ENCODE data around the gene TLE4. TPM values are rescaled to one million over a fixed set of nuclear protein-coding genes. Genes with fewer than 3 reads are reported as not detected.
"Not testable (repeated sequence)": the region's sequence is repeated elsewhere in the genome, so short reads cannot be mapped to it uniquely, and the experiment has no call there.

Gene TLE4
- total RNA-seq, 3 donors from 2014 or later = 13.4 to 18.9 (median 14.1) TPM

DNA sequence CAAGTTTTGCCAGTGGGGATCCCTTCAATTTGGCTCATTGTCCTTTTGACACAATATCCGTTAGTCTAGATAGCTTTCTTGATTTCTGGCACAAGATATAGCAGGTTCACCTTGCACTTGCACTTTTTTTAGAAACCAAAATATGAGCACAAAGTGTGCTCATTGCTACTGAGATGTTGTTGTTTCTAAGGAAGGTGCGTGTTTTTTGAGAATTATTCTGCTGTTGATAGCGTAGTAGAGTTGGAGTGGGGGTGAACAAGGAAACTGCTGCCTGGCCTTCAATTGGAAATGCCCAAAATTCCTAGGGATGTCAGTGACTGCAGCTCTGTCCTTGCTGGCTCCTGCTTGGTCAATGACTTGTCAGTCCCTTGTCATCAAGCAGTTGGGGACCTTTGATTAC is 73.3 kb downstream of the TLE4 start:
- H3K4me1 Mint-ChIP-seq (ENCODE audit: low read depth) = peaks cover 12% of the 10 kb centered on the region
- peaks cover 27% of the 10 kb centered on the region for H3K36me3 Mint-ChIP-seq (ENCODE audit: insufficient read depth)
- H3K4me3 Mint-ChIP-seq = no peak overlapping the region
- DNase-seq (no peak), ATAC-seq (no peak)
- peaks cover 10% of the 10 kb centered on the region for H3K9me3 Mint-ChIP-seq
- no peaks in the 10 kb centered on the region for H3K27me3 Mint-ChIP-seq (ENCODE audit: low read depth)

DNA sequence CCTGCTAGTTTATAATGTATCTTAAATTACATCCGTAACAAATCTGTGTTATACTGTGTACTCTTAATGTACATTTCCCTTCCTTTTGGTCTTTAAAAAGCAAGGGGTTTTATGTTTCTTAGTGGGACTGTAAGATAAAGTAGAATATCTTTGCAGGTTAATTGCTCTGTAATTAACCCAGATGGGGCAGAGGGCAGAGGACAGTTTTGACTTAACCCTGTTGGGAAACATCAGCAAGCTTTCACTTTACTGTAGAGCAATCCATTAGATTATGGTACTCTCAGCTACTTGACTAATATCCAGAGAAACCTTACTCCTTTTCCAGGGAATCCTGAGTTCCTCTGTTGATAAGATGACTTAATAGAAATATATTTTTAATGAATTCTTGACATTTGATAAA is 74.3 kb downstream of the TLE4 start:
- Mint-ChIP-seq H3K36me3 (ENCODE audit: insufficient read depth) (peaks cover 31% of the 10 kb centered on the region), H3K4me3 (no peak overlapping the region), H3K4me1 (ENCODE audit: low read depth) (peaks cover 7% of the 10 kb centered on the region), H3K9me3 (peaks cover 10% of the 10 kb centered on the region), H3K27me3 (ENCODE audit: low read depth) (no peaks in the 10 kb centered on the region)
- DNase-seq (no peak), ATAC-seq (no peak)

DNA sequence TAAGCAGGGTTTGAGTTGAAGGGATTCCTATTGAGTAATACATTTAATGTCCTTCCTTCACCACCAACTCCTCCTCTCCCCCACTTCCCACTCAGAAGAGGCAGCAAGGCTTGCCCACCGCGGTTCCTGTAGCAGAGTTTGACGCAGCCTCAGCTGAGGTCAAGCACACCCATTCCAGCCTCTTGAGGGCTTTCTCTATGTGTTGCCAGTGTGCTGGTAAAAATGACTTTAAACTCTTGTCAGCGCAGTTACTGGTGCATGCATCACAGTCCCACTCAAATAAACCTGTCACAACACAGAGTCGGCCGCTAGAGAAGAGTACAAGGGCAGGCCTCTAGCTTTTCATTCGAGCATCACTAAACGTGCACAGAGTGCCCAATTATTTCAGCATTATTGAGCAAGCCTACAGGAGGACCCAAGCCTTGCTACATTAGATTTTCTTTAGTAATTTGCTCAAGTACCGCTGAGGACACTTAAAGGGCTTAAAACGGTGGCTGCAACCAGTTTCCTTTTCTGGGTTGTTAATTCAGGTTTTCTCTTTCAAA is 79.6 kb downstream of the TLE4 start:
- no peak overlapping the region for H3K4me3 Mint-ChIP-seq
- H3K4me1 Mint-ChIP-seq (ENCODE audit: low read depth) = peaks cover 3% of the 10 kb centered on the region
- H3K9me3 Mint-ChIP-seq = no peaks in the 10 kb centered on the region
- no peaks in the 10 kb centered on the region for H3K27me3 Mint-ChIP-seq (ENCODE audit: low read depth)
- no peak for ATAC-seq
- H3K36me3 Mint-ChIP-seq (ENCODE audit: insufficient read depth) = peaks cover 35% of the 10 kb centered on the region
- no peak for DNase-seq

DNA sequence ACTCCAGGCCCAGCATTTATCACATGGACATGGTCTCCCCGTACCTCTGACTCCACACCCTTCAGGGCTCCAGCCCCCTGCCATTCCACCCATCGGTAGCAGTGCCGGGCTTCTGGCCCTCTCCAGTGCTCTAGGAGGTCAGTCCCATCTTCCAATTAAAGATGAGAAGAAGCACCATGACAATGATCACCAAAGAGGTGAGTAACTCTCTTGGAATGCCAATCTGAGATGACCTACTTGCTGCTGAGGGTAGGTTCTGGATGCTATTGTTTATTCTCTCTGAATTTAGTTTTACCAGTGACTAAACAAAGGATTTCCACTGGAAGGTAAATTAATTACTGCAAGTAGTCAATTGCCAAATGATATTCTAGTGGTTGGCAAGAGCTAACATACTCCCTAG is 80.8 kb downstream of the TLE4 start:
- ATAC-seq = no peak
- H3K4me1 Mint-ChIP-seq (ENCODE audit: low read depth) = peaks cover 3% of the 10 kb centered on the region

DNA sequence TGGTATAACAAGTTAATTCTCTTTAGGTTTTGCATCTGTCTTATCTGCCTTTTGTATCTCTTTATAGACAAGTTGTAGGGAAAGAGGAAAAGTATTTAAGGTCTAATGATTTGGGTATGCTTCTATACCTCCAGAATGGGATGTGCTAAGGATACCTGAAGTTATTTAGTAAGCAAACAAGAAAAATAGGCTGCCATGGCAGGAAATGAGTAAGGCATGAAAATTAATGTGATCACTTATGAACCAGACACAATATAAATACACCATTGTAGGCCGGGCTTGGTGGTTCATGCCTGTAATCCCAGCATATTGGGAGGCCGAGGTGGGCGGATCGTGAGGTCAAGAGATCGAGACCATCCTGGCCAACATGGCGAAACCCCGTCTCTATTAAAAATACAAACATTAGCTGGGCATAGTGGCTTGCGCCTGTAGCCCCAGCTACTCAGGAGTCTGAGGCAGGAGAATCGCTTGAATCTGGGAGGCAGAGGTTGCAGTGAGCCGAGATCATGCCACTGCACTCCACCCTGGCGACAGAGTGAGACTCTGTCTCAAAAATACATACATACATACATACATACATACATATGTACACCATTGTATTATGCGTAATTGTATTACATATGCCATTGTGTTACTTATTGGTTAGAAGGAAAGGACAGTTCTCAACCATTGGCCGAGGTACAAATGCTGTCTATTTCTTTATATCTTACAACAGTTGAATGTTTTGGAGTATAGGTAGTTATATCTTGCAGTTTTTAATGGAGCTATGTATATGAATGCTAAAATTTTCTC is 83.0 kb downstream of the TLE4 start:
- H3K36me3 Mint-ChIP-seq (ENCODE audit: insufficient read depth) = peaks cover 43% of the 10 kb centered on the region
- H3K4me3 Mint-ChIP-seq; H3K27me3 Mint-ChIP-seq (ENCODE audit: low read depth); H3K4me1 Mint-ChIP-seq (ENCODE audit: low read depth); H3K9me3 Mint-ChIP-seq; ATAC-seq; DNase-seq: not testable (repeated sequence)

More for the DNA sequence above, 80.8 kb downstream of the TLE4 start:
- no peak for DNase-seq
- Mint-ChIP-seq H3K4me3 (no peak overlapping the region), H3K9me3 (no peaks in the 10 kb centered on the region), H3K27me3 (ENCODE audit: low read depth) (no peaks in the 10 kb centered on the region), H3K36me3 (ENCODE audit: insufficient read depth) (peaks cover 40% of the 10 kb centered on the region)

DNA sequence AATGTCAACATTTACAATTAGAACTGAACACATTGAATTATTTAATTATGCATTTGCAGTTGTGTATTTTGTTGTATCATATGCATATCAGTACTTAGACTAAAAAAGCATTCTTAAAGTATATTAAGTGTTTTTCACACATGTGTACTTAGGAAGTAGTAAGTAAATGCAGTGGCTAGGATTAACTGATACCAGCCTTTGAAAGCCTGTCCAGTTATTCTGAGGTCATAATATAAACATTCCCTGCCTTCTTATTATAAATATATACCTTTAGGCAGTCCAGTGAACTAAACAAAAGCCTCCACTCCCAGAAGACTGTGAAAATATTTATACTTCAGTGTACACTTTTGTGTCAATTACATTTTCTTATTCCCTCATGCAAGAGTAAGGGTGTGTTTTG is 83.8 kb downstream of the TLE4 start:
- Mint-ChIP-seq H3K4me3 (no peak overlapping the region), H3K27me3 (ENCODE audit: low read depth) (no peaks in the 10 kb centered on the region), H3K36me3 (ENCODE audit: insufficient read depth) (peaks cover 42% of the 10 kb centered on the region), H3K9me3 (no peaks in the 10 kb centered on the region), H3K4me1 (ENCODE audit: low read depth) (peaks cover 8% of the 10 kb centered on the region)
- no peak for ATAC-seq
- no peak for DNase-seq

DNA sequence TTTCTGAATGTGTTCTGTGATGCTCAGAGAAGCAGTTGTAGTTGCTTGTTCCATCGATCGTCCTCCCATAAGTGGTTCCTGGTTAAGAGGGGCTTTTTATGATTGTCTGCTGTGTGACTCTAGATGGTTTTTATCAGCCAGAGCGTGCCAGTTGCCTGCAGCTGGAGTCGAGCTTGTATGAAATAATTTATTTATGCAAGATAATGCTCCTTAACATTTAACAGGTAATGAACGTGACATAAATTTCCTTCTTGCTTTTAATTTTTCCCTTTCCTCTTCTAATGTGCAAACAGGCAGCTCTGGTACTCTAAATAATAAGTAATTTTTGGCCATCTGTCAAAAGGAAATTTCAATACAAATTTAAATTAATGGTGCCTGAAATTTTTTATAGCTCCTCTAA is 84.4 kb downstream of the TLE4 start:
- Mint-ChIP-seq H3K27me3 (ENCODE audit: low read depth) (no peaks in the 10 kb centered on the region), H3K36me3 (ENCODE audit: insufficient read depth) (peaks cover 39% of the 10 kb centered on the region), H3K9me3 (no peaks in the 10 kb centered on the region), H3K4me3 (no peak overlapping the region), H3K4me1 (ENCODE audit: low read depth) (peaks cover 11% of the 10 kb centered on the region)
- DNase-seq (no peak), ATAC-seq (no peak)

DNA sequence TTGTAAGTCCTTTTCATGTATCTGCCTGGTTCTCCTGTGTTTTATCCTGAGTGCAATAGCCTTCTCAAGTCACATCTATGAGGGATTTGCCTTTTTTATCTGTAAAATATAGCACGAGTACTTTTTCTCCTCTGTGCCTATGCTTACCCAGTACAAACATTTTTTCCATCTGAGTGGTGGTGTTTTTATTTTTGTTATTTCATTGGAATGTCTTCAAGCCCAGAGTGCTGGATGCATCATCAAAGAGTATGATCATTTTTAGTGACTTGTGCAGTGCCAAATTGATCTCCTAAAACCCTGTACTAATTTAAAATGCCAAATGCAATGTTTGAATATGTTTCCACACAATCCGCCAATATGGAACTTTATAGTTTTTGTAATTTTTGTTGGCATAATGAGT is 86.1 kb downstream of the TLE4 start:
- Mint-ChIP-seq H3K4me3 (no peak overlapping the region), H3K4me1 (ENCODE audit: low read depth) (peaks cover 25% of the 10 kb centered on the region), H3K27me3 (ENCODE audit: low read depth) (no peaks in the 10 kb centered on the region), H3K9me3 (no peaks in the 10 kb centered on the region), H3K36me3 (ENCODE audit: insufficient read depth) (peaks cover 34% of the 10 kb centered on the region)
- DNase-seq (no peak), ATAC-seq (no peak)

DNA sequence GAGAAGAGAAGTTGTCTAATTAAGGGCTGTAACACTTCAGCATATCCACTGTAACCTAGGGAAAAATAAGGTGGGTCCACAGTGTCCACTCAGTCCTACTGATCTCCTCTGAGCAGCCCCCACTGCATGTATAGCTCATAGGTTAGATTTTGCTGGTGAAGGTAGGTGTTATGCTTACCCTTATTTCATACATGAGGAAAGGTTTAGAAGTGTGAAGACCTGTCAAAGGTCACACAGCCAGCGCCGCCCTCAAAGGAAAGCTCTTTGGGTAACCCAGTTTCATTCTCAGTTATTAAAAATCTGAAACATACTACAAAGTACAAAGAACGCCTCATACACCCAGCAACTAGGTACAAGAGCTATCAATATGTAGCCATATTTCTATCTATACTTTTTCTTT is 87.2 kb downstream of the TLE4 start:
- Mint-ChIP-seq H3K4me3 (no peak overlapping the region), H3K36me3 (ENCODE audit: insufficient read depth) (peaks cover 28% of the 10 kb centered on the region), H3K4me1 (ENCODE audit: low read depth) (peaks cover 29% of the 10 kb centered on the region), H3K27me3 (ENCODE audit: low read depth) (no peaks in the 10 kb centered on the region), H3K9me3 (no peaks in the 10 kb centered on the region)
- DNase-seq (no peak), ATAC-seq (no peak)

DNA sequence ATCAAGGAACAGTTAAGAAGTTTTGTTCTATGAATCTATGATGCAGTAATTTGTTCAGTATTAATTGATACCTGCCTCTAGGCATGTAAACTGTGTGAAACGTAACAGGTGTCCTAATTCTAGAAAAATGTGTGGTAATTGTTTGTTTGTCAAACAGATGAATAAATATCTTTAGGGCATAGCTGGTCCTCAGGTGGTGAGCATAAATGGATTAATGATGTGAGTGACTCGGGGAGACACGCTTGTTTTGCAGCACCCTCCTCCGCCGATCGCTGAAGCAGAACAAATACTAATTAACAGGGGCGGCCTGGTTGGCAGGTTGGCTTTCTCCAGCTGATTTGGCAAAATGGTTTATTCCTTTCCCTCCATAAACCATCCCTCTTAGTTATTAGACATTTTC is 88.8 kb downstream of the TLE4 start:
- DNase-seq (no peak), ATAC-seq (no peak)
- Mint-ChIP-seq H3K36me3 (ENCODE audit: insufficient read depth) (peaks cover 25% of the 10 kb centered on the region), H3K4me1 (ENCODE audit: low read depth) (peaks cover 35% of the 10 kb centered on the region), H3K27me3 (ENCODE audit: low read depth) (no peaks in the 10 kb centered on the region), H3K9me3 (no peaks in the 10 kb centered on the region), H3K4me3 (no peak overlapping the region)

DNA sequence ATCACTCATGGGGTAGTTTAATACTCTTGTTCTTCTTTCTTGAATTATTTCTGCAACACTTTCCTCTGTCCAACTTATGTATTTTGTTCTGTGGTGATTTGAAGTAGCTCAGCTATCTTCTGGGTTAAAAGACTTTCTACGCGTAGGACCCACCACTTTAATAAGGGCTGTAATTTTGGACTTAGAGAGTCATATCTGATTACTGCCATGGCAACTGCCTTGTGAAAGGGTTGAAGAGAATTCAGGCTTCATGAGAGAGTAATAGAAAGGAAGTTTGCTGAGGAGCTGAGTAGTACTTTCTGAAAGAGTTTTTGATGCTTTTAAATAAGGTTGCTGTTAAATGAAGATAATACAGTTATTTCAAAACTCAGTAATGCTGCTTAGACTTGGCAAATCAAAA is 89.5 kb downstream of the TLE4 start:
- Mint-ChIP-seq H3K9me3 (no peaks in the 10 kb centered on the region), H3K36me3 (ENCODE audit: insufficient read depth) (peaks cover 21% of the 10 kb centered on the region), H3K4me1 (ENCODE audit: low read depth) (peaks cover 37% of the 10 kb centered on the region), H3K4me3 (no peak overlapping the region), H3K27me3 (ENCODE audit: low read depth) (no peaks in the 10 kb centered on the region)
- DNase-seq = no peak
- no peak for ATAC-seq

DNA sequence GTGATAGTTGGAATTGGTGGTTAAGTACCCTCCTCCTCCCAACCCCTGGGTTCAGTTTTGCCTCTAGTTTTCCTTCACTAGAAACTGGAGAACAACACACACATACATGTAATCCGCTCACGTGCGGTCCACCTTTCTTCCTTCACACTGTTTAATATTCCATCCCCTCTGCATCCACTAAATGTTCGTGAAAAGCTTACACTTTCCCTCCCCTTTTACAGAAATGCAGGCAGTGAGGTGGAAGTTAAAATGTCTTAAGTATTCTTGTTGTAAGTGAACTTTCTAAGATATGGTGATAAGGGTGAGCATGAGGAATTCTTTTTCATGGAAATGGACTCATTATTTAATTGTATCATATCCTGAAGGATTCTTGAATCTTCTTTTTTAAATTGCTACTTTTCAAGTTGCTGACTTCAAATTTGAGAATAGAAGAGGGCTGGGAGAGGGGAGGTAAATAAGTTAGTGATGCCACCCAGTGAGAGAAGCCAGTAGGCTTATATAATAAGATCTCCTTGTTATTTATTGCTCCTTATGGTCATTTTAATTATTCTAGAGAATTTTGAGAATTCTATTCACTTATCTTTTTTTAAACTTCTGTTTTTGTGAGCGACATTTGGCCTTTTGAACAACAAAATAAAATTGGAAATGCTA is 90.2 kb downstream of the TLE4 start:
- ATAC-seq (no peak), DNase-seq (no peak)
- H3K9me3 Mint-ChIP-seq = no peaks in the 10 kb centered on the region
- H3K27me3 Mint-ChIP-seq (ENCODE audit: low read depth) = no peaks in the 10 kb centered on the region
- H3K4me3 Mint-ChIP-seq = no peak overlapping the region
- H3K36me3 Mint-ChIP-seq (ENCODE audit: insufficient read depth) = peaks cover 18% of the 10 kb centered on the region
- peaks cover 37% of the 10 kb centered on the region for H3K4me1 Mint-ChIP-seq (ENCODE audit: low read depth)

DNA sequence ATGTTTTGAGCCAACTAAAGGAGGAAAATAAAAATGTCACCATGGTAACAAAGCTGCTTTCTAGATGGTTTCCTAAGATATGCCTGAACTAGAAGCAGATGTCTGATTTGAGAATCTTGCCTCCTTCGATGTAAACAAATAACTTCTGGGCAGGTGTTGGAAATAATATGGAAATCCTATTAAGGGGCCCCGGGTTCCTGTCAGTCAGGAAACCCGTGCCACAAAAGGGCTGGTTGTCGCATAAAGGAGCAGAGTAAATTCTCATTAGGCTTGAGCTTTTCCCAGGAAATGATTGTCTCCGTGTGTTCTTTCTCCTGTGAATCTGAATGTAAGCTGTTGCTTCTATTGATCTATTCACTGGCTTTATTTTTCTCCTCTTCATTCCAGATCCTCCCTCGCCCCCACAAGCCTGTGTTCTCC is 90.8 kb downstream of the TLE4 start:
- Mint-ChIP-seq H3K27me3 (ENCODE audit: low read depth) (no peaks in the 10 kb centered on the region), H3K4me1 (ENCODE audit: low read depth) (peaks cover 37% of the 10 kb centered on the region), H3K9me3 (no peaks in the 10 kb centered on the region), H3K4me3 (no peak overlapping the region), H3K36me3 (ENCODE audit: insufficient read depth) (peaks cover 16% of the 10 kb centered on the region)
- ATAC-seq (no peak), DNase-seq (no peak)

DNA sequence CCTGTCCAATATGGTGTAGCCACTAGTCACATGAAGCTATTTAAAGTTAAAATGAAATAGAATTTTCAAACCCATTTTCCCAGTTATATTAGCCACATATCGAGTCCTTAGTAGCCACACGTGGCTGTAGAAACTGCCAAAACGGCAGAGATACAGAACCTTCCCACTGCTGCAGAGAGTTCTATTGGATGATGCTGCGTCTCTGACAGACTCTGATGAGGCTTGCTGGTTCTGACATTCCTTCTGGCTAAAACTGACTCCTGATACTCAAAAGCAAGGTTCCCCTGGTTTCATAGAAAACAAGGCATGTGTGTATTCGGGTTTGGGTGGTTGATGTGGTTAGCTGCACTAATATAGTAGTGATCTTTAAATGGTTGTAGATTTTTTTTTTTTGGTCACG is 91.5 kb downstream of the TLE4 start:
- ATAC-seq (no peak), DNase-seq (no peak)
- H3K4me3 Mint-ChIP-seq = no peak overlapping the region
- H3K36me3 Mint-ChIP-seq (ENCODE audit: insufficient read depth) = peaks cover 18% of the 10 kb centered on the region
- H3K9me3 Mint-ChIP-seq = no peaks in the 10 kb centered on the region
- H3K27me3 Mint-ChIP-seq (ENCODE audit: low read depth) = no peaks in the 10 kb centered on the region
- peaks cover 37% of the 10 kb centered on the region for H3K4me1 Mint-ChIP-seq (ENCODE audit: low read depth)

DNA sequence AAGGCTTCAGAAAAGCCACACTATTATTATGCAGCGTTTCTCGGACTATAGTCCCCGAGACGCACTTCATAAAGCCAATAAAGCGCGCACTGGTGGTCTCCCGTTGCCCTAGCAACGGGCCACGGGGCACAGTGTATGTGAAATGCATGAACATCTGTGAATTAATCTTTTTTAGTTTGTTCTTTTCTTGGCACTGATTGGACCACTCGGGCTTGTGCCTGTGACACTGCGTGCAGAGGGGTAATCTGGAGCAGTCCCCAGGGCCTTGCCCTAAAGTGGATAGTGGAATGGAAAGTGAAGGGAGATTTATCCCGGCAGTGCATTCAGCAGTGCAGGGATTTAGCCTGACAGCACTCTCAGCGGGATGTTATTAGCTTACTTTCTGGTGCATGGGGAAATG is 92.1 kb downstream of the TLE4 start:
- Mint-ChIP-seq H3K27me3 (ENCODE audit: low read depth) (no peaks in the 10 kb centered on the region), H3K4me3 (no peak overlapping the region), H3K9me3 (no peaks in the 10 kb centered on the region), H3K36me3 (ENCODE audit: insufficient read depth) (peaks cover 17% of the 10 kb centered on the region), H3K4me1 (ENCODE audit: low read depth) (peaks cover 36% of the 10 kb centered on the region)
- no peak for ATAC-seq
- DNase-seq = no peak
